ENCODE results near the gene RNF213.

The RNF213 gene

GRCh38 chr17:80245566-80246265 is 14.9 kb upstream of the RNF213 start:
- H3K27ac Mint-ChIP-seq: no peak overlapping the region
- H3K36me3 Mint-ChIP-seq (ENCODE audit: low read depth): peaks cover 30% of the 10 kb centered on the region
- no peaks in the 10 kb centered on the region for H3K9me3 Mint-ChIP-seq
- no peak overlapping the region for H3K4me3 Mint-ChIP-seq
- H3K4me1 Mint-ChIP-seq: no peaks in the 10 kb centered on the region
- TF ChIP-seq CTCF (IDR thresholded peaks at IDR 0.05; ENCODE audit: unreplicated experiment in 3 of 3): no peak
- H3K27me3 Mint-ChIP-seq (ENCODE audit: low read depth): no peaks in the 10 kb centered on the region

GRCh38 chr17:80246266-80246681 is 14.4 kb upstream of the RNF213 start:
- H3K36me3 Mint-ChIP-seq (ENCODE audit: low read depth): peaks cover 25% of the 10 kb centered on the region
- H3K9me3 Mint-ChIP-seq: no peaks in the 10 kb centered on the region
- H3K4me1 Mint-ChIP-seq: no peaks in the 10 kb centered on the region
- TF ChIP-seq CTCF (IDR thresholded peaks at IDR 0.05; ENCODE audit: unreplicated experiment in 3 of 3): no peak
- no peaks in the 10 kb centered on the region for H3K27me3 Mint-ChIP-seq (ENCODE audit: low read depth)
- no peak overlapping the region for H3K27ac Mint-ChIP-seq
- H3K4me3 Mint-ChIP-seq: no peak overlapping the region

- Mint-ChIP-seq H3K36me3 (ENCODE audit: low read depth) (peaks cover 21% of the 10 kb centered on the region), H3K4me3 (no peak overlapping the region), H3K4me1 (no peaks in the 10 kb centered on the region), H3K27me3 (ENCODE audit: low read depth) (no peaks in the 10 kb centered on the region), H3K9me3 (no peaks in the 10 kb centered on the region), H3K27ac (no peak overlapping the region)
- TF ChIP-seq CTCF (IDR thresholded peaks at IDR 0.05; ENCODE audit: unreplicated experiment in 3 of 3): no peak
Measured at GRCh38 chr17:80246726-80247125, 13.9 kb upstream of the RNF213 start.

- Mint-ChIP-seq H3K27me3 (ENCODE audit: low read depth) (no peaks in the 10 kb centered on the region), H3K4me3 (no peak overlapping the region), H3K36me3 (ENCODE audit: low read depth) (peaks cover 15% of the 10 kb centered on the region), H3K27ac (no peak overlapping the region), H3K9me3 (no peaks in the 10 kb centered on the region), H3K4me1 (no peaks in the 10 kb centered on the region)
- no peak for TF ChIP-seq CTCF (IDR thresholded peaks at IDR 0.05; ENCODE audit: unreplicated experiment in 3 of 3)
Measured at GRCh38 chr17:80247561-80247960, 13.1 kb upstream of the RNF213 start.

- no peaks in the 10 kb centered on the region for H3K9me3 Mint-ChIP-seq
- no peak overlapping the region for H3K4me3 Mint-ChIP-seq
- no peak for TF ChIP-seq CTCF (IDR thresholded peaks at IDR 0.05; ENCODE audit: unreplicated experiment in 3 of 3)
- no peaks in the 10 kb centered on the region for H3K27me3 Mint-ChIP-seq (ENCODE audit: low read depth)
- peaks cover 10% of the 10 kb centered on the region for H3K36me3 Mint-ChIP-seq (ENCODE audit: low read depth)
- H3K27ac Mint-ChIP-seq: no peak overlapping the region
- no peaks in the 10 kb centered on the region for H3K4me1 Mint-ChIP-seq
Measured at GRCh38 chr17:80248001-80248893, 12.4 kb upstream of the RNF213 start.
